HL-60 (cell line): ENCODE results near the gene ARHGAP10.

ENCODE experiments used
- POLR2AphosphoS5 ChIP-seq: IDR thresholded peaks from 2 replicates; pipeline ENCODE4 v1.6.1; 2012; ENCODE audit warnings: low read depth
- REST ChIP-seq: IDR thresholded peaks from 2 replicates; pipeline ENCODE4 v1.6.1; 2012; ENCODE audit warnings: low read depth; ENCODE audit not compliant: insufficient replicate concordance
- TF ChIP-seq, protein P1 (sequence below): IDR thresholded peaks from one replicate; pipeline ENCODE4 v1.5.1; 2011; ENCODE audit warnings: low read length, control low read depth, inconsistent platforms; ENCODE audit not compliant: insufficient read depth

- TF ChIP-seq, protein P1, sequence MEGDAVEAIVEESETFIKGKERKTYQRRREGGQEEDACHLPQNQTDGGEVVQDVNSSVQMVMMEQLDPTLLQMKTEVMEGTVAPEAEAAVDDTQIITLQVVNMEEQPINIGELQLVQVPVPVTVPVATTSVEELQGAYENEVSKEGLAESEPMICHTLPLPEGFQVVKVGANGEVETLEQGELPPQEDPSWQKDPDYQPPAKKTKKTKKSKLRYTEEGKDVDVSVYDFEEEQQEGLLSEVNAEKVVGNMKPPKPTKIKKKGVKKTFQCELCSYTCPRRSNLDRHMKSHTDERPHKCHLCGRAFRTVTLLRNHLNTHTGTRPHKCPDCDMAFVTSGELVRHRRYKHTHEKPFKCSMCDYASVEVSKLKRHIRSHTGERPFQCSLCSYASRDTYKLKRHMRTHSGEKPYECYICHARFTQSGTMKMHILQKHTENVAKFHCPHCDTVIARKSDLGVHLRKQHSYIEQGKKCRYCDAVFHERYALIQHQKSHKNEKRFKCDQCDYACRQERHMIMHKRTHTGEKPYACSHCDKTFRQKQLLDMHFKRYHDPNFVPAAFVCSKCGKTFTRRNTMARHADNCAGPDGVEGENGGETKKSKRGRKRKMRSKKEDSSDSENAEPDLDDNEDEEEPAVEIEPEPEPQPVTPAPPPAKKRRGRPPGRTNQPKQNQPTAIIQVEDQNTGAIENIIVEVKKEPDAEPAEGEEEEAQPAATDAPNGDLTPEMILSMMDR: no peak
- TF ChIP-seq POLR2AphosphoS5 (no peak), REST (no peak)
These were observed 345.1 kb downstream of the ARHGAP10 start for GRCh38 chr4:148076964-148077363.
